Skin of body (tissue), 2 donors: ENCODE results near the gene KLLN. TPM values are rescaled to one million over a fixed set of nuclear protein-coding genes. Genes with fewer than 3 reads are reported as not detected.
A peak's percentile ranks its signal among the peaks of the same experiment; 100 is the strongest.
"Not testable (repeated sequence)": the region's sequence is repeated elsewhere in the genome, so short reads cannot be mapped to it uniquely, and the experiment has no call there.

ENCODE experiments used
- DNase-seq: peaks from one replicate; lab custom pipeline; 2025; lab: John Stamatoyannopoulos, UW
- total RNA-seq: library from RNA; depleted of rRNA; stranded (reverse); fragments of >200 nt; gene quantifications from one replicate; pipeline ENCODE4 v1.2.3, GENCODE V29; 2014

Gene KLLN
- total RNA-seq, 1 donor from 2014 or later, result 0.59 TPM

DNA sequence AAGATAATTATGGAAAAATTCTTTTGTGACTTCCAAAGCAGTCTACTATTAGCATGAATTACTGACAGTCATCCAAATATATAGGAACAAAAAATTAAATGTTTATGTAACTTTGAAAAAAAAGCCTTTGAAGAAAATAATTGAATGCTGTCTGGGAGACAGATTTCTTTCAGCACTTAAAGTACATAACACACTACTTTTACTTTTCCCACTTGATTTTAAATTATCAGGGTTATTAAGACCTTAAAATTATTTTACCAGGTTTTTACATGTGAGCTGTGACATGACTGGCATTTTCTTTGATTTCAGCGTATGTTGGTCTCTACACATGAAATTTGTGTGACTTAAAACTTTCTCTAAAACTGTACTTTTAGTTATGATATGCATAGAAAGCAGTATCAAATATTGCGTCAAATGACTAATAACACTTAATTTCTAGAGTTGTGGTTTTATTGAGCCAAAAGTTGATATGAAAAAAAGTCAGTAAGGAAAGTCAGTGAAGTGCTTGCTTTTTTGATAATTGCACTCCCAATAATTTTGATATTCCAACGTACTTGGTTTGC is 3.2 kb upstream of the KLLN start:
- no peak for DNase-seq

DNA sequence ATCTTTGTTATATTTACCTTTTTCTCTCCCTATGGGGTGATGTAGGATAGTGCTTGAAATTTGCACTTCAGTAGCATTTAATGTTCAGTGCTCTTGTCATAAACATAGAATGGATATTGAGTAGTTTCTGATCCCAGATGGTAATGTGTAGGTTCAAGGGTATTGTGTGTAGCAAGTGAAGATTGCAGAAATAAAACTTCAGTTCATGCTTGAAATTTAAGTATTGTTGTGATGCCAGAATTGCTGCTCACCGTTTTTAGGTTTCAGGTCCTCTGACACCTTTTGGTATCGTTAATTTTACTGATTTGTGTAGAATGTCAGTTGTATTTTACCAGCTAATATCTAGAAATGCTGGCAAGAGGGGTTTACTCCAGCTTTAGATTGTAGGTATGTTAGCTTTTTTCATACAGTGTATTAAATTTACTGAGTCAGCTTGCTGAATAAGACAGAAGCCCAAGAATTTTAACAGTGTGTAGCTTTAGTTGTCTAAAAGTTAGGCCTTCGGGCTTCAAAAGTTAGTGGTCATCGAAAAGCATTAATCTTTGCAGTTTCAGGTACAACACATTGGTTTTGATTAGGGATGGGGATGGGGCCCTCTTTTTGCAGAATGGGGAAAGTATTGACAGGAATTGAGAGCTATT is 2.0 kb upstream of the KLLN start:
- peak; percentile 27 for DNase-seq

GRCh38 chr10:87864496-87865059 is 1.2 kb upstream of the KLLN start:
- no peak for DNase-seq

GRCh38 chr10:87863951-87864495 is 690 bp upstream of the KLLN start:
- DNase-seq, result not testable (repeated sequence)

DNA sequence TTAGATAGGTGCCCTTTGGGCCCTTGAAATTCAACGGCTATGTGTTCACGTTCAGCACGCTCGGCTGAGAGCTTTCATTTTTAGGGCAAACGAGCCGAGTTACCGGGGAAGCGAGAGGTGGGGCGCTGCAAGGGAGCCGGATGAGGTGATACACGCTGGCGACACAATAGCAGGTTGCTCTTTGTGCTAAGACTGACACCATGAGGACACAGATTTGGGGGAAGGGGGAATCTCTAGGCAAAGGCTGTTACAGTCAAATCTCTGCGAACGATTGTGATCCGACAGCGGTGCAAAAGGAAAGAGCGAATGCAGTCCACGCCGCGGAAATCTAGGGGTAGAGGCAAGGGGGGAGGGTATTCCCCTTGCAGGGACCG is 667 bp downstream of the KLLN start:
- peak; percentile 66 for DNase-seq

DNA sequence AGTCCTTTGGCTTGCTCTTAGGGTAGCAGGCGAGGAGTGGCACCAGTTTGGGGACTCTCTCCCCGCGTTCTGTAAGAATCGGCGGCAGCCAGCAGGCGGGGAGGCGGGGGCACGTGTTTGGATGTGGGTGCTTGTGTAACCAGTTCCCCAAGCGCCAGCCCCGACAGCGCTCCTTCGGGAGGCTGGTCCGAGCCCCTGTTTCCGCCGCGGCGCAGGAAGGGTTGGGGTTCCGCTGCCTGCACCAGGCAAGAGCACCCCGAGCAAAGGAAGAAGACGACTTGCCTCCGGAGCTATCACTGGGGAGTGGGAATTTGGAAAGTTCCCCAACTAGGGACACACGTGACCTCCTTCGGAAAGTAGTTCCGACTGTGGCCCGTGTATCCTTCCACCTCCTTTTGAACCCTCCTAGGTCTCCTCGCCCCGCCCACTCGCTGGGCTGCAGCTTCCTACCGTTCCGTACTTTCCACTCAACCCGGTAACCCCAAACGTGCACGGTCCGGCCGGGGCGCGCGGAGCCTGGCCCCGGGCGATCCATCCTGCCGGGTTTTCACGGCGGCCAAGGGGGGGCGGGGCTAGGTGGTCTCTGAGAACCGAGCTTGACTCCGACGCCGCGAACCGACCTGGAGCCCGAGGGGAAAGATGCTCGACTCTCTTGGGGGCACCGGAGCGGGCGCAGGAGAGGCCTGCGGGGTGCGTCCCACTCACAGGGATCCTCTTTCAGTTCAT is 1.2 kb downstream of the KLLN start:
- peak; percentile 96 for DNase-seq

DNA sequence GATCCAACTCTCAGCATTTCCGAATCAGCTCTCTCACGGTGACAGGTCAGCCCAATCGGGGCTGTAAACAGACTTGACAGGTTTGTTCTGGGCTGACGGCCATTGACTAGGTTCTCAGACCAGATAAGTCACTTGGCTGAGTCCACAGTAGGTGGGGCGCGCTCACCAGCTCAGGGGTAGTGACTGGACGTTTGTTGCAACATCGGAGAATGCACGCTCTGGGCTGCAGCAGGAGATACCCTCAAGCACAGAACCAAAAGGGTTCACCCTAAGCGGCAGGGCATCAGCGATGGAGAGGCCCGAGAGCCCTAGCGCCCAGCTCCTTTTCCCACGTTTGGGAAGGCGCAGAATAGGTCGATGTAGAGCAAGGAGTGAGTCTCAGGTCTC is 1.8 kb downstream of the KLLN start:
- DNase-seq, result peak; percentile 32

- DNase-seq, result no peak
Observed at GRCh38 chr10:87860816-87861403, 2.4 kb downstream of the KLLN start.

DNA sequence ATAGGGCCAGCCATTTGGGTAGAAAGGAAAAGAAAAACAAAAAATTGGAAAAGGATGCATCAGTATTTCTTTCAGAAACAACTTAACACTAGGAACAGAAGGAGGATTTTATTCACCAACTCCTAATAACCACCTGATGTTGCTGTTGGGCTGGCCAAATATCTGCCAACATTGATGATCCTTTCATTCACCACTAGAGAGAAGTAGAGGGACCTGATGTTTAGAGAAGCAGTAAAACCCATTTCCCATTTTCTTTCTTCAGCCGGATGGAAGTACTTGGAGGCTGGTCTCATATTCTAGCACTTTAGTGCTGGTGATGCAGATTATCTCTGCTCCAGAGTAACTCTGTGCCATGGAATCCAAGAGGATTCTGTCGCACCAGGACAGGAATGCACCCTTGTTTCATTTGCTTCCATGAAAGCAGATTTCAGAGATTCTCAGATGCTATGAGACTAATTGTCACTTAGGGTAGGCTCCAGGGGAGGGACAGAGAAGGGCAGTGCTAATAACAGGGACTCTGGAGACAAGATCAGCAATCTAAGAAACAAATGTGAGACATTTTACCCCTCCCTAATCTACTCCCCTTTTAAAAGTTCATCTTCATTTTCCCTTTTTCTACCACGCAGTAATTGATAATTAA is 3.1 kb downstream of the KLLN start:
- peak; percentile 81 for DNase-seq

GRCh38 chr10:87855665-87856064 is 7.7 kb downstream of the KLLN start:
- DNase-seq, result not testable (repeated sequence)

- not testable (repeated sequence) for DNase-seq
Observed at GRCh38 chr10:87855247-87855646, 8.1 kb downstream of the KLLN start.

DNA sequence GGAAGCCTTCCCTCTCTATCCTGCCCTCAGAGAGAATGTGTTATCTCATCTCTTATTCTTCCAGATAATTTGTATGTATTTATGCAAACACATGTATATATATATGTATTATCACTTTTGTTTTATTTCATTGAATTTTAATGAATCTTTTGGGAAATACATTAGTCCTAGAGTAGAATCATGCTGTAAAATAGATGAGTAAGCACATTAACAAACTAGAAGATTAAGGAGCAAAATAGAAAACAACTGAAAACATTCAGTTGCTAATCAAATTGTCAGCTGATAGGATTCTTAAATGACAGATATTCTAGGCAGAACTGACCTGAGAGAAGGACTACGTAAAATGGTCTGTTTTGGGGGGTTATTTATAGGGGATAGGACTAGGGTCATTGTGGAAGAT is 11.2 kb downstream of the KLLN start:
- no peak for DNase-seq

- DNase-seq, result peak; percentile 41
Observed at GRCh38 chr10:87850742-87851205, 12.6 kb downstream of the KLLN start.

GRCh38 chr10:87849001-87849400 is 14.3 kb downstream of the KLLN start:
- no peak for DNase-seq

DNA sequence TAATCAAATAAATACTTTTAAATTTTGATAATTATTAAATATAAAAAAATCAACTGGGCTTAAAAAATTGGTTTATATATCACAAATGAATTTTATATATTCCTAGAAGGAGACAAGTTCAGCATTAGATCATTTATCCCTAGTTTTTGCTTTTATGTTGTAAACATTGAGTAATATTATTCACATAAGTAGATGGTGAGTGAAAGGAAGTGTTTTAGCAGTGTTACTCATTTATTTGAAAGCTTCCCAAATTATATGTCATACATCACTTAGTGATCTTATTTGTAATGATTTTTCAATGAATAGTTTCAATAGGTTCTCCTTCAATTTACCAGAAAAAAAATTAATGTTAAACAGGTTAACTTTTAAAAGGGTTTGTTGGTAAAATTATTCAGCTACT is 15.8 kb downstream of the KLLN start:
- no peak for DNase-seq

- DNase-seq, result not testable (repeated sequence)
Observed at GRCh38 chr10:87846711-87847110, 16.6 kb downstream of the KLLN start.

GRCh38 chr10:87846023-87846422 is 17.3 kb downstream of the KLLN start:
- DNase-seq, result no peak

DNA sequence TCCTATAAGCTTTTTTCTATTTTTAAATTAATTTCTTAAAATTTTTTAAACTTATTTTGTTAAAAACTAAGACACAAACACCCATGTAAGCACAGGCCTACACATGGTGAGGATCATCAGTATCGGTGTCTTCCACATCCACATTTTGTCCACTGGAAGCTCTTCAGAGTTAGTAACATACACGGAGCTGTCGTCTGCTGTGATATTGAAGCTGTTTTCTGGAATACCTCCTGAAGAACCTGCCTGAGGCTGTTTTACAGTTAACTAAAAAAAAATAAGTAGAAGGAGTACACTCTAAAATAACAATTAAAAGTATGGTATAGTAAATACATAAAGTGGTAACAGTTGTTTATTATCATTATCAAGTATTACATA is 17.7 kb downstream of the KLLN start:
- no peak for DNase-seq

- no peak for DNase-seq
Observed at GRCh38 chr10:87844837-87845623, 18.3 kb downstream of the KLLN start.

- DNase-seq, result no peak
Observed at GRCh38 chr10:87843714-87844113, 19.6 kb downstream of the KLLN start.
